Stimulated activated CD8-positive, alpha-beta memory T cell treated with anti-CD3 and anti-CD28 coated beads, Interleukin-15, amount 100 ng/mL, for 4 hours (primary cell): ENCODE measurements around the gene OR6B1.

Experiments used
- DNase-seq, 2 donors: peaks; one replicate each; pipeline ENCODE4 v3.0.0-alpha.2; 2020; ENCODE audit warnings: low read depth in 2 of 2

OR6B1 gene

GRCh38 chr7:144000020-144000419 lies at the start of gene OR6B1:
Gene OR6B1, plus strand, starts transcription at chr7:144000320. Its CDS starts 3,677 bp downstream, at chr7:144003997.
- no peak for DNase-seq

- DNase-seq: no peak
These were observed 46.7 kb upstream of the OR6B1 start for GRCh38 chr7:143953421-143953820.

- no peak for DNase-seq
These were observed 46.0 kb upstream of the OR6B1 start for GRCh38 chr7:143954135-143954534.

GRCh38 chr7:143954544-143954943 lies 45.6 kb upstream of the OR6B1 start, which contains the start of gene OR2F1:
Gene OR2F1, plus strand, starts transcription at chr7:143954844. Its CDS starts 5,127 bp downstream, at chr7:143959971.
- DNase-seq: no peak

- DNase-seq: no peak
These were observed 41.3 kb upstream of the OR6B1 start for GRCh38 chr7:143958781-143959180.

GRCh38 chr7:143960813-143961610 lies 39.1 kb upstream of the OR6B1 start:
- no peak for DNase-seq

GRCh38 chr7:143965280-143965679 lies 34.8 kb upstream of the OR6B1 start:
- no peak for DNase-seq

GRCh38 chr7:143967398-143967797 lies 32.7 kb upstream of the OR6B1 start:
- DNase-seq: no peak

- DNase-seq: no peak
These were observed 26.2 kb upstream of the OR6B1 start for GRCh38 chr7:143973870-143974416.

- DNase-seq: no peak
These were observed 25.7 kb upstream of the OR6B1 start for GRCh38 chr7:143974459-143974858.

GRCh38 chr7:143975617-143976016 lies 24.5 kb upstream of the OR6B1 start:
- no peak for DNase-seq

GRCh38 chr7:143978585-143978984 lies 21.5 kb upstream of the OR6B1 start:
- no peak for DNase-seq

GRCh38 chr7:143979359-143979758 lies 20.8 kb upstream of the OR6B1 start:
- DNase-seq: no peak

GRCh38 chr7:143979998-143980397 lies 20.1 kb upstream of the OR6B1 start:
- no peak for DNase-seq

GRCh38 chr7:143980746-143981510 lies 19.2 kb upstream of the OR6B1 start:
- no peak for DNase-seq

GRCh38 chr7:143983960-143984359 lies 16.2 kb upstream of the OR6B1 start:
- no peak for DNase-seq

GRCh38 chr7:143987513-143987912 lies 12.6 kb upstream of the OR6B1 start:
- no peak for DNase-seq

- no peak for DNase-seq
These were observed 11.0 kb upstream of the OR6B1 start for GRCh38 chr7:143988976-143989745.

- DNase-seq: no peak
These were observed 7.5 kb upstream of the OR6B1 start for GRCh38 chr7:143992670-143993069.

- no peak for DNase-seq
These were observed 6.2 kb upstream of the OR6B1 start for GRCh38 chr7:143993924-143994323.

- no peak for DNase-seq
These were observed 1.4 kb downstream of the OR6B1 start for GRCh38 chr7:144001543-144001942.

GRCh38 chr7:144004703-144005102 lies 4.6 kb downstream of the OR6B1 start:
- no peak for DNase-seq
